HG02798 (cell line): ENCODE results near the gene HABP2.

Source experiments
- ATAC-seq: cut with Tn5 transposase; IDR thresholded peaks from one replicate; pipeline ENCODE4 v1.9.1; 2021; ENCODE audit warnings: mild to moderate bottlenecking; ENCODE audit not compliant: unreplicated experiment, poor library complexity

HABP2 gene

GRCh38 chr10:113553149-113553548 is 296 bp downstream of the HABP2 start:
- ATAC-seq: no peak

- ATAC-seq: no peak
Measured at GRCh38 chr10:113554214-113554613, 1.4 kb downstream of the HABP2 start.

GRCh38 chr10:113555245-113555644 is 2.4 kb downstream of the HABP2 start:
- no peak for ATAC-seq

- no peak for ATAC-seq
Measured at GRCh38 chr10:113555751-113556150, 2.9 kb downstream of the HABP2 start.

- no peak for ATAC-seq
Measured at GRCh38 chr10:113557424-113557862, 4.6 kb downstream of the HABP2 start.

- no peak for ATAC-seq
Measured at GRCh38 chr10:113557903-113558321, 5.1 kb downstream of the HABP2 start.

GRCh38 chr10:113560071-113560470 is 7.2 kb downstream of the HABP2 start:
- ATAC-seq: no peak

GRCh38 chr10:113561214-113561613 is 8.4 kb downstream of the HABP2 start:
- no peak for ATAC-seq

- no peak for ATAC-seq
Measured at GRCh38 chr10:113562069-113562468, 9.2 kb downstream of the HABP2 start.

GRCh38 chr10:113562704-113563103 is 9.9 kb downstream of the HABP2 start:
- ATAC-seq: no peak

GRCh38 chr10:113563306-113564088 is 10.6 kb downstream of the HABP2 start:
- peak; percentile 96 for ATAC-seq

- no peak for ATAC-seq
Measured at GRCh38 chr10:113565364-113565763, 12.5 kb downstream of the HABP2 start.

- no peak for ATAC-seq
Measured at GRCh38 chr10:113566888-113567287, 14.0 kb downstream of the HABP2 start.

- ATAC-seq: no peak
Measured at GRCh38 chr10:113569576-113569975, 16.7 kb downstream of the HABP2 start.

GRCh38 chr10:113572520-113573290 is 19.9 kb downstream of the HABP2 start:
- no peak for ATAC-seq

GRCh38 chr10:113573368-113573767 is 20.5 kb downstream of the HABP2 start:
- no peak for ATAC-seq

- no peak for ATAC-seq
Measured at GRCh38 chr10:113576852-113577251, 24.0 kb downstream of the HABP2 start.

- no peak for ATAC-seq
Measured at GRCh38 chr10:113578773-113579172, 25.9 kb downstream of the HABP2 start.

- ATAC-seq: no peak
Measured at GRCh38 chr10:113581092-113581491, 28.2 kb downstream of the HABP2 start.

GRCh38 chr10:113583571-113583970 is 30.7 kb downstream of the HABP2 start:
- ATAC-seq: no peak

- peak; percentile 55 for ATAC-seq
Measured at GRCh38 chr10:113585949-113586348, 33.1 kb downstream of the HABP2 start.
